RPMI8226 (cell line): Measurements from ENCODE around the gene ABHD2.
"Not testable (repeated sequence)": the region's sequence is repeated elsewhere in the genome, so short reads cannot be mapped to it uniquely, and the experiment has no call there.

Experiments used
- DNase-seq: peaks from one replicate; pipeline ENCODE4 v3.0.0-alpha.2; 2015

ABHD2 gene, protein sequence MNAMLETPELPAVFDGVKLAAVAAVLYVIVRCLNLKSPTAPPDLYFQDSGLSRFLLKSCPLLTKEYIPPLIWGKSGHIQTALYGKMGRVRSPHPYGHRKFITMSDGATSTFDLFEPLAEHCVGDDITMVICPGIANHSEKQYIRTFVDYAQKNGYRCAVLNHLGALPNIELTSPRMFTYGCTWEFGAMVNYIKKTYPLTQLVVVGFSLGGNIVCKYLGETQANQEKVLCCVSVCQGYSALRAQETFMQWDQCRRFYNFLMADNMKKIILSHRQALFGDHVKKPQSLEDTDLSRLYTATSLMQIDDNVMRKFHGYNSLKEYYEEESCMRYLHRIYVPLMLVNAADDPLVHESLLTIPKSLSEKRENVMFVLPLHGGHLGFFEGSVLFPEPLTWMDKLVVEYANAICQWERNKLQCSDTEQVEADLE

DNA sequence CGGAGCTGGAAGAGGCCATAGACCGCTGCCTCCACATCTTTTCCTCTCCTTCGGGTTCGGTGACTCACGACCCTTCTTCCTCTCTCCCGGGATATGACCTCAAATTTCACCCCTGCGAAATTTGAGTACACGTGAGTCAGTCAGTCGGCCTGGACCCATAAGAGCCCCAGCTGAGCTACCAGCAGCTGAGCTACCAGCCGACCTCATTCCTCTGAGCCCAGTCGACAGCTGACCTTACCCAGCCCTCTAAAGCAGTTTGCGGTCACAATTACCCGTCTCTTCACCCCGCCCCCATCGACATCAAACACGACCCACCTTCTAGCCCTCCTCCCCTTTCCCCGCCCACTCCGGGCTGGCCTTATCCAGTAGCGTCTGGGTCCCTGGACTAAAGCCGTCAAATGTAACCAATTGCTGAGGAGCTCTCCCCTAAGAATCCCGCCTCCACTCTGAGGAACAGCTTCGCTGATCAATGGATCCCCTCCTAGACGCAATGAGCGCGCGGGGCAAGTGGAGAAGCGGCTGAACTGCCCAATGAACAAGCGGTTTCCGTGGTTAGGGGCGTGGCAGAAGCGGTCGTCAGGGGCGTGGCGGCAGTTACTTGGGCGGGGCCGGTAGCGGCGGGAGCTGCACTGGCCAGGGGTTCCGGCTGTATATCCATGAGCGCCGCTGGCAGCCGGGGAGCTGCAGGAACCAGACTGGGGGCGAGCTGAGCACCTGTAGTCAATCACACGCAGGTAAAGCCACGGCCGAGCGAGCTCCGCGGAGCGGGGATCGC, at the start of gene ABHD2:
ABHD2 (plus strand) TSS at position 627 of the 775 bp plus-strand sequence. CDS start 27,872 bp downstream, outside the sequence.
- DNase-seq, result peak; percentile 100

DNA sequence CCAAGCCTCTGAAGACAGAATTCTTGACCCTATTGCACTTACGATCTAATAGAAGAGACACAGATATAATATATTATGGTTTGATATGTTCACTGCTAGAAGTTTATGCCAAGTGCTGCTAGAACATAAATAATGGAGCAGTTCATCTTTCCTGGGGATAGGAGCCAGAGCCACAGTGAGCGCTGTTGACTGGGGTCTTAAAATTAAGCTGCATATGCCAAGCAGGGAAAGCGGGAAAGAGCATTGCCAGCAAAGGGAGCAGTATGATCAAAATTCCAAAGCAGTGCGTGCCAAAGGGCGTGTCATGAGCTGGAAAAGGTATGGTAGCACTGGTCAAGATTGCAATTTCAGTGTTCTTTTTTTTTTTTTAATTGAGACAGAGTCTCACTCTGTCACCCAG, 49.1 kb upstream of the ABHD2 start:
- DNase-seq, result no peak

DNA sequence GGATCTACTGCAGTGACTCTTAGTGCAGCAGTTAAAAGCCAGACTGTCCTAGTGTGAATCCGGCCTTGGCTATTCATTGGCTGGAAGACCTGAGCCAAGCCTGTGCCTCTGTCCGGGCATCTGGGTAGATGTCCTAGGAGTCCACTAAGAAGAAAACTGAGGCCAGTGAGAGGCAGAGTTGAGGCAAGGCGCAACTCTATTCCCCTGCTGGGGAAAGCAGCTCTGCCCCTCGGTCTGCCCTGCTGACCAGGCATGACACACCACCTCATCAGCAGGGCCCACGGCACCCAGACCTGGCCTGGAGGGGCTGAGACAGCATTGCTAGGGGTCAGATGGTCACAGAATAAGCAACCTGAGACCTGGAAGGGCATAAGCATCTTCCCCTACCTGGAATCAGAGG, 46.7 kb upstream of the ABHD2 start:
- no peak for DNase-seq

DNA sequence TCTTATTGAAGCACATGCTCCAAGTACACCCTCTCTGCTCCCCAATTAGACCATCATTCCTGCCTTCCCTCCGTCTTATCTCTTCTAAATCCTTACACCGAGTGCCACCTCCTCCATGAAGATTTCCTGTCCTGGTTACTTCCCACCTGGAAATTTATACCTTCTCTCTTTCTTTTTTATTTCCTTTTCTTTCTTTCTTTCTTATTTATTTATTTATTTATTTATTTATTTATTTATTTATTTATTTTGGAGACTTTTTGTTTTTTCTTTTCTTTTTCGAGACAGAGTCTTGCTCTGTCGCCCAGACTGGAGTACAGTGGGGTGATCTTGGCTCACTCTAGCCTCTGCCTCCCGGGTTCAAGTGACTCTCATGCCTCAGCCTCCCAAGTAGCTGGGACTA, 45.9 kb upstream of the ABHD2 start:
- no peak for DNase-seq

DNA sequence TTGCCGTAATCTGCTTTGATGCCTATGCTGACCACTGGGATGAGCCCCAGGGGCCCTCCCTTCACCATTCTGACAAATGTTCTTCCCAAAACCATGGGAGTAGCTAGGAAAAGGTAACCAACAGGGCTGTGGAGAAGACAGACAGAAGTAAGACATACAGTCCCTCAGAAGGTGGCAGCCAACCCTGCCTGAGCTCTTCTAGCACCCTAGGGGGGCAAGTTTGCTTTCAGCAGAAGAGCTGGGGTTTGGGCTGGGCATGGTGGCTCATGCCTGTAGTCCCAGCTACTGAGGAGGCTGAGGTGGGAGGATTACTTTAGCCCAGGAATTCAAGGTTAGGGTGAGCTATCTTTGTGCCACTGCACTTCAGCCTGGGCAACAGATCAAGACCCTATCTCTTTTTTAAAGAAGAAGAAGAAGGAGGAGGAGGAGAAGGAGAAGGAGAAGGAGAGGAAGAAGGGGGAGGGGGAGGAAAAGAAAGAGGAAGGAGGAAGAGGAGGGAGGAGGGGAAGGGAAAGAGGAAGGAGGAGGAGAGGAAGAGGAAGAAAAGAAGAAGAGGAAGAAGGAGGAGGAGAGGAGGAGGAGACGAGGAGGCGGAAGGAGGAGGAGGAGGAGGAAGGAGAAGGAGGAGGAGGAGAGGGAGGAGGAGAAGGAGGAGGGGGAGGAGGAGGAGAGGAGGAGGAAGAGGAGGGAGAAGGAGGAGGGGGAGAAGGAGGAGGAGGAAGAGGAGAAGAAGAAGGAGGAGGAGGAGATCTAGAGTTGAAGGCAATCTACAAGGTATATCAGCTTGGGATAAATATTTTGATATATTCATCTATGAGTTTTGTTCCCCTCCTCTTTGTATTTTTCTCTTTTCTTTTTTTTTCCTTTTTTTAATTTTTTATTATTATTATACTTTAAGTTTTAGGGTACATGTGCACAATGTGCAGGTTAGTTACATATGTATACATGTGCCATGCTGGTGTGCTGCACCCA, 44.9 kb upstream of the ABHD2 start:
- no peak for DNase-seq

DNA sequence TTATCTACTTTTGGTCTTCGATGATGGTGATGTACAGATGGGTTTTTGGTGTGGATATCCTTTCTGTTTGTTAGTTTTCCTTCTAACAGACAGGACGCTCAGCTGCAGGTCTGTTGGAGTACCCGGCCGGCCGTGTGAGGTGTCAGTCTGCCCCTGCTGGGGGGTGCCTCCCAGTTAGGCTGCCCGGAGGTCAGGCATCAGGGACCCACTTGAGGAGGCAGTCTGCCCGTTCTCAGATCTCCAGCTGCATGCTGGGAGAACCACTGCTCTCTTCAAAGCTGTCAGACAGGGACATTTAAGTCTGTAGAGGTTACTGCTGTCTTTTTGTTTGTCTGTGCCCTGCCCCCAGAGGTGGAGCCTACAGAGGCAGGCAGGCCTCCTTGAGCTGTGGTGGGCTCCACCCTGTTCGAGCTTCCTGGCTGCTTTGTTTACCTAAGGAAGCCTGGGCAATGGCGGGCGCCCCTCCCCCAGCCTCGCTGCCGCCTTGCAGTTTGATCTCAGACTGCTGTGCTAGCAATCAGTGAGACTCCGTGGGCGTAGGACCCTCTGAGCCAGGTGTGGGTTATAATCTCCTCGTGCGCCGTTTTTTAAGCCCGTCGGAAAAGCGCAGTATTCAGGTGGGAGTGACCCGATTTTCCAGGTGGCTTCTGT, 39.1 kb upstream of the ABHD2 start:
- DNase-seq, result not testable (repeated sequence)

DNA sequence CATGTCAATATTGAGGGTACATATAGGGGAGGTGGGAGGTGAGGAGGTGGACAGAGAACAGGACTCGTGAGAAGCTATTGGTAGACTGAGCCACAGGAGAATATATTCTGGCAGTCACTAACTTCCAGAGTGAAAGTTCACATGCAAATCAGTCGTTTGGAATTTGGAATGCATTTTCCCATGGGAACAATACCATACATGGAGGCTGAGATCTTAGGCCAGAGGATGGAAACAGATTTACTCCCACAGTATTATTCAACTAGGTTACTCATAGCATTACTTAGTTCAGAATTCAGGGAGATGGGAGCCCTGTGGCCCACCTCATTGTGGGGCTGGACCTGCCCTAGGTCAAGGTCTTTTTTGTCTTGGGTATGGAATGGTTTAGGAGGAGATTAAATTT, 36.4 kb upstream of the ABHD2 start:
- DNase-seq, result no peak

DNA sequence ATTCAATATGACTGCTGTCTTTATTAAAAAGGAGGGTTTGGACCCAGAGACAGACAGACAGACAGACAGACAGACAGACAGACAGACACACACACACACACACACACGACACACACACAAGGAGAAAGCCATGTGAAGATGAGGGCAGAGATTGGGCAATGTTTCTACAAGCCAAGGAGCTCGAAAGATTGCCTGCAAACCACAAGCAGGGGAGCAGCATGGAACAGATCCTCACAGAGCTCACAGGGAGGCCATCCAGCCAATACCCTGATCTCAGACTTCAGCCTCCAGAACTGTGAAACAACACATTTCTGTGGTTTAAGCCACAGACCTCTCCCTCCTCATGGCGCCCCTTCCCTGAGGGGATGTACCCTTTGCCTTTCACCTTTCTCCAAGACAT, 35.8 kb upstream of the ABHD2 start:
- DNase-seq, result no peak

DNA sequence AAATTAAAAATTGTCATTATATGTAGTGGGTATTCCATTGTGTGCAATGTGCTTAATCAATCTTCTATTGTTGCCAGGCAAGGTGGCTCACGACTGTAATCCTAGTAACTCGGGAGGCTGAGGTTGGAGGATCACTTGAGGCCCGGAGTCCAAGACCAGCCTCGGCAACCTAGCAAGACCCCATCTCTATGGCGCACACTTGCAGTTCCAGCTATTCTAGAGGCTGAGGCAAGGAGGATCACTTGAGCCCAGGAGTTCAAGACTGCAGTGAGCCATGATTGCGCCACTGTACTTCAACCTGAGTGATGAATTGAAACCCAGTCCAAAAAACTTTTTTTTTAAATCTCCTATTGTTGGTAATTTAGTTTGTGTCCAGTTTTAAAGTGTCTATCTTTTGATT, 33.4 kb upstream of the ABHD2 start:
- DNase-seq, result no peak

DNA sequence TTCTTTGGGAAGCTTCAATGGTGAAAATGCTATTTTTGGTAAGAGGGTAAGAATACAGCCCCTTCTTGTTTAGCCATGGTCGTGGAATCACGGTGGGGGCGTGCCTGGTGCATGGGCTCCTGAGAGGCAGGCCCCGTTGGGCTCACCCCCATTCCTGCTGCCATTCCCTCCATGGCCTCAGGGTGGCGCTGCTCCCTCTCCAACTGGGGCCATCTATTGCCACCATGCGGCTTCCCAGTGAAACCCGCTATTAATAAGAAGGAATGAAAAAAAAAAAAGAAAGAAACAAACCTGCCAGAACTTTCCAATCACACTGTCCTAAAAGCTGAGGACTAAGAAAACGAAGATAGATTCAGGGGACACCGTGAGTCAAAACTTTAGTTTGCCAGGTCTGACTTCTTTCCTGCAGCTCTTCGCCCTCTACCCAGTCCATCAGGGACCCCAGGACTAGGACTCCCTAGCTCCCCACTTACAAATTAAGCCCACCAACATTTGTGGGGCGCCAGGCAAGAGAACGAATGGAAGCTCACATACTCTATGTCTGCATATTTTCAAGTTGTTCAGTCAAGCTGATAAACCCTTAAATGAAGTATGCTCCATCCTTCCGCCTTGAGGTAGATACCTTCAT, 30.6 kb upstream of the ABHD2 start:
- peak; percentile 82 for DNase-seq

DNA sequence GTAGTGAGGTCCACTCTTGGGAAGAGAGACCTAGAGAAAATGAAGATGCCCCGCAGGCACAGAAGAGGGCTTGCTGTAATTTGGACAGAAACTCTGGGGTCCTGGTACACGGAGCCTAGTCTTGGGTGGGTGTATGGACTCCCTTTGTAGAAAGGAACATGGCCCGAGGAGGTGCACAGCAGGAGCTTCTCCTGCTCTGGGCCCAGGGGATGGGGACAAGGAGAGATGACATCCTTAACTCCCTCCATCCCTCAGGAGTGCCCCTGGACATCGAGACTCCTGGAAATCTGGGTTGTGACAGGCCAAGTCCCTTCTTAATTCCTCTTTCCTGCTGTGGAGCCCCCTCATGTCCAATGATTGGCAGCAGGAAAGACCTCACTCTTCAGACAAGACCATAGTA, 29.9 kb upstream of the ABHD2 start:
- DNase-seq, result no peak

DNA sequence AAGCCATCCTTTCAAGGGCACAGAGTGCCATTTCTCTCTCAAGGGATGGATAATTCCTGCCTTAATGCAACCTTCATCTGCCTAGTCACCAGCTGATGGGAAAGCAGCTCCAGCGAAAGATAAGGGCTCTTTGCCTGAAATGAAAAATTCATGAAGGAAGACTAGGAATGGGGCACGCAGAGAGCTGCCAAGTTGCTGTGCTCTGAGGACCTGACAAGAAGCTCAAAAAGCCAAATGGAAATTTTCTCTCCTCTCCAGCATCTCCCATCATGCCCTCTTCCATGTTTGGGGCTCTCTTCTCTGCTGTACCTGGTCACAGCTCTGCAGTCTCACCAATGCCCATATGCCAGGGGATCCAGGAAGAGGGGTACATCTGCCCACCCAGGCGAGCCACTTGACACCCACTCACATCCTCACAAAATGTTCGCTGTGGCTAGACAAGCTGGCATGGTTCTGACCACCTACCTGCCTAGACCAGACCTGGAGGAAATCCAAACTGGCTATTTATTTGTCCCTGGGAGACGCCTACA, 29.3 kb upstream of the ABHD2 start:
- no peak for DNase-seq

DNA sequence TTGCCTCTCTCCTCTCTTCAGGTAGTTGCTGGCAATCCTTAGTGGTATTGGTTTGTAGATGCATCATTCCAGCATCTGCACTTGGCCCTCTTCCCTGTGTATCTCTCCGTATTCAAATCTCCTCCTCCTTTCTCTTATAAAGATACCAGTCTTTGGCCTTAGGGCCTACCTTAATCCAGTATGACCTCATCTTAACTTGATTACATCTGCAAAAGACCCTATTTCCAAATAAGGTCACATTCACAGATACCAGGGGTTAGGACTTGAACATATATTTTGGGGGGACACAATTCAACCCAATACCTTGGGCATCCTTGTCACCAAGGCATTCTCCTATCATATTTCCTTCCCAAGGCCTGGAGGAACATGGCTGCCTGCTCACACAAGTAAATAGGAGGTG, 22.0 kb upstream of the ABHD2 start:
- DNase-seq, result no peak

DNA sequence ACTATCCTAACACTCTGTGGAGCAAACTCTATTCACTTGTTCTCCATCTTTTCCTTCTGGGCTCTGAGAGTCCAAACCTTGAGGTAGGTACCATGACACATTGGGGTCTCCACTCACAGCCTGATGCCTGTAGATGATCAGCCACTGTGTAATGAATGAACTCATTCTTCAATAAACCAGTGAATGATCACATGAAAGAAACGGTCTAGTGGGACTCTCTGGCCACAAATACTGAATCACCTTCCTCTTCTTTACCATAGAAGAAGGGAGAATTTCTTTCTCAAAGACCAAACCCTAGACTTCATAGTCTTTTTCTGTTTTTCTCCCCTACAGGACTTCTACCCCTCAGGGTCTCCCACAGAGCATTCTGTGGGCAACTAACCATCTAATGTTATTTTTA, 20.5 kb upstream of the ABHD2 start:
- DNase-seq, result no peak

DNA sequence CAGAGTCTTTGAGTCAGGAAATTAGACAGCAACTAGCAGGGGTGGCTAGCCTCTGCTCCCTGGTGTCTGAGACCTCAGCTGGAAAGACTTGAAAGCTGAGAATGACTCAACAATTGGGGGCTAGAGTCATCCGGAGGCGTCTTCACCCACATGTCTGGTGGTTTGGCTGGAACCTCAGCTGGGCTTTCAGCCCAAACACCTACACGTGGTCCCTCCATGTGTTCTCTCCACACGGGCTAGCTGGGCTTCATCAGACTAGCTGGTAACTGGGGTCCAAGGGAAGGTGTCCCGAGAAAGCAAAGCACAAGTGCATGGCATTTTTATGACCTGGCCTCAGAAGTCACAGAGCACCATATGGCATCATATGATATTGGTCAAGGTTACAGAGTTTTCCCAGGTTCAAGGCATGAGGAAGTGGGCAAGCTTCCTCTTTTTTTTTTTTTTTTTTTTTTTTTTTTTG, 19.9 kb upstream of the ABHD2 start:
- peak; percentile 84 for DNase-seq

DNA sequence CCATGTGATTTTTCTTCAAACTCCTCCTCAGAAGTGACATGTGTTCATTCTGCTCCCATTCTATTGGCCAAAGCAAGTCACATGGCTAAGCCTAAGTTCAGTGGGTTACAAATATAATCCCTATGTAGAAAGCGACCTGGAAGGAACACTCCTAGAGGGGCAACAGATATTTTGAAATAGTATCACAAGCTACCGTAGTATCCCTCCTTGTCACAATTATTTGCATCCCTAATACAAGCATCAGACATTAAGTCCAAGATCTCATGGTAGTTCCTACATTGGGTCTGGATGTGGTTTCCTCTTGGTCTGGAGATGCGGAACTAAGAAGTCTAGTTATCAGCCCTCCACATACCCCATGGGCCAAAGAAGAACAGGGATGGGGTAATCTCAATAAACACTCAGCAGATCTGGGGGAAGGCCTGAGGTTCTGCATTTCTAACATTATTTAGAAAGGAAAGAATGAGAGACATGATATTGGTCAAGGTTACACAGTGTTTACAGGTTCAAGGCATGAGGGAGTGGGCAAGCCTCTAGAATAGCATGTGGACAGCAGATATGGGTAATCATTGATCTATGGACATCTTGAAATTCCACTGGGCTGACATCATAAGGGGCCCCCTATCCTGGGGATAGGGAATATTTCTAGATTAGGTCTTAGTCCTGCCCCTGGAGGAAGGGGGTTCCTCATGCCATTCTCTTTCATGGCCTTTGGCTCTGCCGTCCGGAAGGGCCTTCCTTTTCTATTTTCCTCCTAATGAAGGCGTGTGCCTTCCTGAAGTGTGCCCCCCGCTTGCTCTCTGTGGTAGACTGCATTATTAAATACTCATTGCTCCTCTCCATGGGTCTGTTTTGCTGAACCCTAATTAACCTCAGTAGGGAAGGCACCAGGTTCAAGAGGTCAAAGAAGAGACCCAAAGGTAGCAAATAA, 17.8 kb upstream of the ABHD2 start:
- DNase-seq, result no peak

DNA sequence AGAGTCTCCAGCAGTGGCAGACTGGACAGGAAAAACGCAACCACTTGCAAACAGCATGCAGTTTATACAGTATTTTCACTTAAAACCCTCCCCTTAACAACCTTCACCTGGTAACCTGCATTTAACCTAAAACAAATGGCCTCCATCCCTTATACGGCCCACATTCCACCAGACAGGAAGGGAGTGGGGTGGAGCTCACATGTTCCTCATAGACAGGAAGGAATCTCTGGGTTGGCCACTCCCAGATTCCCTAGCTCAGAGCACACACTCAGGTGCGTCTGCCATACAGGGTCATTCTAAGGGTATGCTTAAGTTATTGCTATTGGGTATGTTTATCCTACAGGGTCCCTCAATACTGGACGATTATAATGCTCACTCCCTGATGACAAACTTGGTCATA, 16.8 kb upstream of the ABHD2 start:
- DNase-seq, result no peak

DNA sequence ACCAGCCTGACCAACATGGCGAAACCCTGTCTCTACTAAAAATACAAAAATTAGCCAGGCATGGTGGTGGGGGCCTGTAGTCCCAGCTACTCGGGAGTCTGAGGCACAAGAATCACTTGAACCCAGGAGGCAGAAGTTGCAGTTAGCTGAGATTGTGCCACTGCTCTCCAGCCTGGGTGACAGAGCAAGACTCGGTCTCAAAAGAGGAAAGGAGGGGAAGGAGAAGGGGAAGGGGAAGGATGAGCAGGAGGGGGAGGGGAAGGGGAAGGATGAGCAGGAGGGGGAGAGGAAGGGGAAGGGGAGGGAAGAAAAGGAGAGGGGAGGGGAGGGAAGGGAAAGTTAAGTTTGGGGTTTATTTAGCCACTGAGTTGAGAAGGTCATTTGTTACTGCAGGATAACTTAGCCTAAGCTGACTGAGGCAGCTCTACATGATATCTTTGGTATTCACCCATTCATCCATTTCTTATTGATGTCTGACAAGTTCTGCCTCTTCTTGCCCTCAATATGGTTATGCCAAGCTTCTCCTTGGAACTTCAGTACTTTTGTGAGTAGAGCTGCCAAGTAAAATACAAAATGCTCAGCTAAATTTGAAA, 15.9 kb upstream of the ABHD2 start:
- DNase-seq, result no peak

DNA sequence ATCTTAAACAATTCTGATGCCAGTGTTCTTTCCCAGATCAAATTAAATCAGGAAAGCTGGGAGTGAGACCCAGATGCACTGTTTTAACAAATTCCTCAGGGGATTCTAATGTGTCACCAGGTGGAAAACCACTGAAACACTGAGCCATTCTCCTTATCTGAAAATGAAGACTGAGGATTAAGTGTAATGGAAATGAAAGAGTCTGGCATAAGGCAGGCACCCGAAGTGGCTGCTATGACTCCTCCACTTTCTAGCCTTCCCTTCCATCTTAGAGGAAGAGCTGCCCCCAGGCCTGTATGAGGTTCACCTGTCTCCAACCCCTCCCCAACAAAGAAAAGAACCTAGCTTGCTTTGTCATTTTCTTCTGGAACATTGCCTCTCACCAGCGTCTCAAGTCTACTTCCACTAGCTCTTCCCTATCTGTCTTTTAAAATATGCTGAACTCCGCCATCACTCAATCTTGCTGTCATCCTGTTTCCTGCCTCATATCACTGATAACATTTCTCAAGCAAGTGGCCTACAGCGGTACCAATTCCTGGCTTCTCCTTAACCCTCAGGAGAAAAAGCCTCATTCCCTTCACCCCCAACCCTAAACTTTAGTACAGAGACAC, 13.7 kb upstream of the ABHD2 start:
- DNase-seq, result no peak
